Loucy (cell line): ENCODE results near the gene BACH1.

Experiments
- H2AFZ ChIP-seq: fragments of 200-600 bp; sonication (generic); 2 replicates; pipeline ENCODE4 v1.6.0; 2016; ENCODE audit warnings: antibody characterized with exemption, mild to moderate bottlenecking, low read length, moderate library complexity
- H3F3A ChIP-seq: fragments of 200-600 bp; 2 replicates; pipeline ENCODE4 v1.6.0; 2016; ENCODE audit warnings: antibody characterized with exemption, low read depth, mild to moderate bottlenecking
- H3K27me3 ChIP-seq: fragments of 200-600 bp; sonication (generic); 2 replicates; pipeline ENCODE4 v1.6.1; 2014; ENCODE audit warnings: low read length, mild to moderate bottlenecking; ENCODE audit not compliant: insufficient read depth, poor library complexity, severe bottlenecking
- H3K36me3 ChIP-seq: fragments of 200-600 bp; sonication (generic); 2 replicates; pipeline ENCODE4 v1.6.1; 2016; ENCODE audit warnings: low read length; ENCODE audit not compliant: insufficient read depth
- H3K4me1 ChIP-seq: fragments of 200-600 bp; sonication (generic); 2 replicates; pipeline ENCODE4 v1.5.1; 2014; ENCODE audit warnings: low read length, mild to moderate bottlenecking; ENCODE audit not compliant: insufficient read depth, poor library complexity, severe bottlenecking
- H3K4me2 ChIP-seq: fragments of 200-600 bp; sonication (generic); 2 replicates; pipeline ENCODE4 v1.6.0; 2014; ENCODE audit warnings: antibody characterized with exemption, low read length, low read depth, mild to moderate bottlenecking; ENCODE audit not compliant: poor library complexity, severe bottlenecking
- H3K4me3 ChIP-seq: fragments of 200-600 bp; sonication (generic); 2 replicates; pipeline ENCODE4 v1.5.1; 2014; ENCODE audit warnings: low read length, mild to moderate bottlenecking, mixed read lengths; ENCODE audit not compliant: poor library complexity, severe bottlenecking
- H3K79me2 ChIP-seq: fragments of 200-600 bp; sonication (generic); 2 replicates; pipeline ENCODE4 v1.6.1; 2014; ENCODE audit warnings: low read length; ENCODE audit not compliant: insufficient read depth
- H3K9ac ChIP-seq: fragments of 200-600 bp; sonication (generic); 2 replicates; pipeline ENCODE4 v1.6.0; 2014; ENCODE audit warnings: mild to moderate bottlenecking, low read depth, low read length, moderate library complexity; ENCODE audit not compliant: poor library complexity, severe bottlenecking
- H3K9me2 ChIP-seq: fragments of 200-600 bp; sonication (generic); replicated peaks from 2 replicates; pipeline ENCODE4 v1.6.1; 2016; ENCODE audit warnings: low read depth, low read length, mixed read lengths
- H3K9me3 ChIP-seq: fragments of 200-600 bp; sonication (generic); 2 replicates; pipeline ENCODE4 v1.6.1; 2014; ENCODE audit warnings: mild to moderate bottlenecking, antibody characterized with exemption, low read length, low read depth; ENCODE audit not compliant: insufficient read depth
- H4K20me1 ChIP-seq: fragments of 200-600 bp; sonication (generic); 2 replicates; pipeline ENCODE4 v1.6.0; 2014; ENCODE audit warnings: antibody characterized with exemption, low read length, mild to moderate bottlenecking; ENCODE audit not compliant: insufficient read depth, poor library complexity, severe bottlenecking
- EZH2phosphoT487 ChIP-seq: fragments of 200-600 bp; IDR thresholded peaks from 2 replicates; pipeline ENCODE4 v1.6.1; 2018; ENCODE audit warnings: antibody characterized with exemption, mild to moderate bottlenecking, moderate library complexity, borderline replicate concordance
- TF ChIP-seq, protein P1 (sequence below): fragments of 200-600 bp; sonication (generic); conservative IDR thresholded peaks from 2 replicates; pipeline ENCODE4 v1.5.1; 2014; ENCODE audit warnings: mild to moderate bottlenecking, antibody characterized with exemption, low read length

The BACH1 gene

DNA sequence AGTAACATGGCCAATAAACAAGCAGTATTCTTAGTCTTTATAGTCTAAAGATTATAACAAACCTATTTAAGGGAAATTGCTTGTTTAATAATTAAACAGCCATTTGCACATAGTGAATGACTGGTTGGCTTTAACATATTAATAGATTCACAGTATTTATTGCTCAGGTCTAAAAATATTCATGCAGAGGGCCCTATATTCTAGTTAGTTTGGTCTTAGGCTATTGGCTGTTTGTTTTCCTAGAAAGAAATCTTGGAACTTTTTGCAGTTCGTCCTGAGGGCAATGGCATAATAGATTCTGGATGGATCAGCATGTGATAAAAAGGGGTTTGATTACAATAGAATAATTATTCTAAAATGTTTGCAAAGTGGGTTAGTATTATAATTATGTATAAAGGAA lies 34.7 kb downstream of the BACH1 start:
- Histone ChIP-seq H3K4me3 (no peak overlapping the region), H4K20me1 (peaks cover 4% of the 10 kb centered on the region), H3K9ac (no peak overlapping the region), H3K9me3 (no peaks in the 10 kb centered on the region), H3K79me2 (peaks cover 27% of the 10 kb centered on the region; the same call in 1 of the 2 replicates), H3K4me1 (no peaks in the 10 kb centered on the region), H3K27me3 (no peaks in the 10 kb centered on the region), H3K36me3 (peaks cover 50% of the 10 kb centered on the region; the same call in 1 of the 2 replicates), H2AFZ (no peak overlapping the region), H3K9me2 (no peaks in the 10 kb centered on the region), H3K4me2 (no peak overlapping the region), H3F3A (no peaks in the 10 kb centered on the region)
- TF ChIP-seq EZH2phosphoT487: no peak
- TF ChIP-seq, protein P1, sequence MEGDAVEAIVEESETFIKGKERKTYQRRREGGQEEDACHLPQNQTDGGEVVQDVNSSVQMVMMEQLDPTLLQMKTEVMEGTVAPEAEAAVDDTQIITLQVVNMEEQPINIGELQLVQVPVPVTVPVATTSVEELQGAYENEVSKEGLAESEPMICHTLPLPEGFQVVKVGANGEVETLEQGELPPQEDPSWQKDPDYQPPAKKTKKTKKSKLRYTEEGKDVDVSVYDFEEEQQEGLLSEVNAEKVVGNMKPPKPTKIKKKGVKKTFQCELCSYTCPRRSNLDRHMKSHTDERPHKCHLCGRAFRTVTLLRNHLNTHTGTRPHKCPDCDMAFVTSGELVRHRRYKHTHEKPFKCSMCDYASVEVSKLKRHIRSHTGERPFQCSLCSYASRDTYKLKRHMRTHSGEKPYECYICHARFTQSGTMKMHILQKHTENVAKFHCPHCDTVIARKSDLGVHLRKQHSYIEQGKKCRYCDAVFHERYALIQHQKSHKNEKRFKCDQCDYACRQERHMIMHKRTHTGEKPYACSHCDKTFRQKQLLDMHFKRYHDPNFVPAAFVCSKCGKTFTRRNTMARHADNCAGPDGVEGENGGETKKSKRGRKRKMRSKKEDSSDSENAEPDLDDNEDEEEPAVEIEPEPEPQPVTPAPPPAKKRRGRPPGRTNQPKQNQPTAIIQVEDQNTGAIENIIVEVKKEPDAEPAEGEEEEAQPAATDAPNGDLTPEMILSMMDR: no peak

DNA sequence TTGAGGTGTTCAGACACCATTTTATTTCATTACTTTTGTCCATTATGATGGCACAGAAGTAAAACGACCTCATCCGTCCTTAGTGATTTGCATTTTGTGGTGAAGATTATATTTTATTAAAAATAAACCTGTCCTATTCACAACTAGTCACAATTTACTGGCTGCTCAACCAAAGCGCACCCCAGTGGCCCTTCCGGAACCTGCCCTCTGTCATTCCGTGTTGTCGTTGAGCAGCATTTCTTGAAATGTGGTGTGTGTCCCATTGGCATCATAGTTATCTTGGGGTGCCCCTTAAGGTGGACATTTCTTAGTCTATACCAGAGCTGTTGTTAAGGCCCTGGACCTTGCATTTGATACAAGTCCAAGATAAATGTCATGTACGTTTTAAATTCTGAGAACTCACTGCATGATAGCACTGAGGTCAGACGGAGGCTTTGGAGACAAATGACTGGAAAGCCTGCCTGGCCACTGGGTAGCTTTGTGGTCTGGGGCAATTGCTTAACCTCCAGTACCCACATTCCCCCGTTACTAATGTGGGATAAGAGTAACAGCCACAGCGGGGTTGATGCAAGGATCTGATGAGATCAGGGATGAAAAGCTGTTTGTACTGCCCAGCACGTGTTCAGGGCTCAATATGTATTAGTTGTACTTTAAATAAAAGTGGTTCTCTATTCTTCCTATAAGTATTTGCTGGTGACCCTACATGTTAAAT lies 36.2 kb downstream of the BACH1 start:
- no peaks in the 10 kb centered on the region for H3K4me1 ChIP-seq
- peaks cover 4% of the 10 kb centered on the region for H4K20me1 ChIP-seq
- H2AFZ ChIP-seq: no peak overlapping the region
- H3K4me2 ChIP-seq: no peak overlapping the region
- no peak for TF ChIP-seq EZH2phosphoT487
- TF ChIP-seq, protein P1: no peak; the same call in 1 of the 2 replicates
- H3F3A ChIP-seq: no peaks in the 10 kb centered on the region
- H3K9me3 ChIP-seq: no peaks in the 10 kb centered on the region
- peaks cover 38% of the 10 kb centered on the region; the same call in 1 of the 2 replicates for H3K36me3 ChIP-seq
- no peak overlapping the region for H3K9ac ChIP-seq
- H3K9me2 ChIP-seq: no peaks in the 10 kb centered on the region
- H3K79me2 ChIP-seq: peaks cover 27% of the 10 kb centered on the region; the same call in 1 of the 2 replicates
- no peaks in the 10 kb centered on the region for H3K27me3 ChIP-seq
- no peak overlapping the region for H3K4me3 ChIP-seq

DNA sequence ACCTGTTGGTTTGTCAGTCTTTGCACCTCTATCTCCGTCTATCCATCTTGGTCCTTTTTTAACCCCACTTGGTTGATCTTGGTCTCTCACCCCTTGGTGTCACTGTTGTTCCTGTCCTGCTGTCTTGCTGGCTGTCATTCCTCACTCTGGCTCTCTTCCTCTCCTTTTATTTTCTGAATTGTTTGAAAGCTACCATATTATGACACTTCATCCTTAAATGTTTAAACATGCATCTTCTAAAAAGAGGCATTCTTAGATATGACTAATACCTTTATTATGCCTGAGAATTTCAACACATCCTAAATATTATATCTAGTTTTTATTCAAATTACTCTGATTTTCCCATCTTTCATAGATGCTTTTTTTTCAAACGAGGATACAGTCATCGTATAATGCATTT lies 37.0 kb downstream of the BACH1 start:
- Histone ChIP-seq H3K4me3 (no peak overlapping the region), H3K4me2 (no peak overlapping the region), H2AFZ (no peak overlapping the region), H3K4me1 (no peaks in the 10 kb centered on the region), H3K9me3 (no peaks in the 10 kb centered on the region), H4K20me1 (peaks cover 4% of the 10 kb centered on the region), H3K79me2 (peaks cover 33% of the 10 kb centered on the region; the same call in 1 of the 2 replicates), H3F3A (no peaks in the 10 kb centered on the region), H3K9ac (no peak overlapping the region), H3K27me3 (no peaks in the 10 kb centered on the region), H3K36me3 (peaks cover 42% of the 10 kb centered on the region; the same call in 1 of the 2 replicates), H3K9me2 (no peaks in the 10 kb centered on the region)
- TF ChIP-seq, protein P1: no peak; the same call in 1 of the 2 replicates
- no peak for TF ChIP-seq EZH2phosphoT487
